NB4 (cell line): Measurements from ENCODE around the gene C1orf185.

ENCODE experiments used
- CTCF ChIP-seq: IDR thresholded peaks from one replicate; pipeline ENCODE4 v1.5.1; 2012; ENCODE audit warnings: low read depth, low read length
- MAX ChIP-seq: IDR thresholded peaks from 2 replicates; pipeline ENCODE4 v1.6.1; 2011; ENCODE audit warnings: low read depth, low read length
- MYC ChIP-seq: IDR thresholded peaks from 2 replicates; pipeline ENCODE4 v1.6.1; 2011; ENCODE audit warnings: low read depth, low read length
- POLR2A ChIP-seq: IDR thresholded peaks from 2 replicates; pipeline ENCODE4 v1.6.1; 2011; ENCODE audit warnings: mild to moderate bottlenecking; ENCODE audit not compliant: insufficient read length; ENCODE audit errors: extremely low read depth

- no peak for TF ChIP-seq CTCF
- TF ChIP-seq POLR2A = no peak
- no peak for TF ChIP-seq MAX
- TF ChIP-seq MYC = no peak
Measured at GRCh38 chr1:51114137-51114536, 12.1 kb downstream of the C1orf185 start.
